ENCODE results near the gene NRXN3. TPM values are rescaled to one million over a fixed set of nuclear protein-coding genes. Genes with fewer than 3 reads are reported as not detected.
"Not testable (repeated sequence)": the region's sequence is repeated elsewhere in the genome, so short reads cannot be mapped to it uniquely, and the experiment has no call there.

Gene NRXN3
- polyA plus RNA-seq, 5 donors: 1.3 to 1.9 (median 1.4) TPM

DNA sequence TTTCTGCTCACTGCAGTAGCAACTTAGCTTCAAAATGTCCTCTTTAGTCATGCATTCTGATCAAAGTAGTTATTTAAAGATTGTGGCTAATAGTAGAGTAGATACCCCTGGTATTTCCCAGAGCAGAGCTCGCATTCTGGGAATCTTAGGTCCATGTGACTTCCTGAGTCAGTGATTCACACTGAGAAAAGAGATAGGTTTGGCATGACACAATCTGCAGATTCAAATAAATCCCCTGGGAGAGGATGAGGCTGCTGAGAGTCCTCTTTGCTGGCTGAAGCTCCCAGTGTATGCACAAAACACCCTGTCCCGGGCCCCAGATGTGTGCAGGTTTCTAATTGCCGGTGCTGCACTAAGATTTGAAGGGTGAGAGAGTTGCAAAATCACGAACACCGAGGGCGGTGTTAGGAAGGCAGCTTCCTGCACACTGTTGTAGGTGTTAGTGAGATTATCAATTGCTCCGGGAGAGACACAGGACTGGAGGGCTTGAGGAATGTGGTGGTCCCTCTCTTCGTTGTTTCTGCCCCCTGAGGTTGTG, 233.2 kb downstream of the NRXN3 start:
- DNase-seq: no peak

DNA sequence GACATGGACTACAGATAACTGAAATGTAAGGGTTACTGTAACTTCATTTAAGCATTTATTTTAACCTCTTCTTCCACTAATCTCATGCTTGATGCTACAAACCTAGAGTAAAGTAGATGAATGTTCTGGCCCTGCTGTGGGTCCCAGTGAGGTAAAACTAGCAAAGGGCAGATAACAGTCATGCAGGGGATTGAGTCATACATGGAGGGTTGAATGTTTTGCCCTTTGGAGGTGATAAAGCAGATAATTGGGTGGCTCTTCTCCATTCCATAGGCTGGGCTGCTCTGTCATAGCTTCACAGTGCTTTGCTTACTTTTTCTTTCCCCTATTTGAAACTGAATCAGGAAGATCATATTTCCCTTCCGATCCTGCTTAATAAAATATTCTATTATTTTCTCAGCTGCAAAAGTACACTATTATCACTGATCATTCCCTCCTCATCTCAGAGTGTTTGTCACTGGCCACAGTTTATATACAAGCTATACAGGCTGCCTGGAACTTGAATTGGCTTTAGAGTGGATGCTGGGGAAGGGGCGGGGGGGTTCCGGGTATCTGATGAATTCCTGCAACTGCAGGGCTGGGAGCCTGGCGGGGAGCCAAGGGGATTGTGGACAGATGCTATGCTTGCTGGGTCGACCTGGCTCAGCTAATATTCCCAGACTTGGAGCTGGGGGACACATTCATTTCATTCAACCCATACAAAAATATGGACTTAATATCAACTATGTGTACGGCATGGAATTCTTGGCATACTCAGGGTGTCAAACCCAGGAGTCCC, 235.1 kb downstream of the NRXN3 start:
- no peak for DNase-seq

DNA sequence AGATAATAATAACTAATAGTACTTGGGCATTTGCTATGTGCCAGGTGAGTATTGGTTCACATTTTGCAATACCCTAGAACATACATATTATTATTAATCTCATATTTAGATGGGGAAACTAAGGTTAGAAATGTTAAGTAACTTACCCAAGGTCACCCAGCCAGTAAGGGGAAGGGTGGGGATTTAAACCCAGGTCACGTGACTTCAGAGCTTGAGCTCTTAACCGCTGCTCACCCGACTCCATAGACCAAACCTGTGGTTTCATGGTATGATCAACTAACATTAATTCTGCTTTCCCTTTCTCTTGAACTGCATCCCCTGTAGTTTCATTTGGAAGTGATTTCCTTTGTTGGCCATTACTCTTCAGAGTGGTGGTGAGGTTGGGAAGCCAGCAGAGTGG, 242.3 kb downstream of the NRXN3 start:
- DNase-seq: no peak

DNA sequence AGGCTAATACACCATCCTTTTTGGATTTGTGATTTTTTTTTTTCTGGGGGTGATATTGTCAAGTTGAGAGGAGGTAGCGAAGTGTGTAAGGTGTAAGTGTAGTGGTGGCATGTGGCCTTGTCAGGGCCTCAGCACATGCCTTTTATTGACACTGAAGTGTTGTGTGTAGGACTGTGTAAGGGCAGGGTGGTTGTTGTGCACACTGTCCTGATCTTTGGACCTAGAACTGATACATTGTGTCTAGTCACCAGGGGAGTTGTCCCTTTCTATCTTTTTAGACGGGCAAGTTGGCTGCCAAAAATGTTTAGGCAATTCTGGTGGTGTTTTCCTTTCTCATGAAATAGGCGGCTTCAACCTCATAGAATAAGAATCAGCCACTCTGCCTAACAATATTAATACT, 244.0 kb downstream of the NRXN3 start:
- no peak for DNase-seq

DNA sequence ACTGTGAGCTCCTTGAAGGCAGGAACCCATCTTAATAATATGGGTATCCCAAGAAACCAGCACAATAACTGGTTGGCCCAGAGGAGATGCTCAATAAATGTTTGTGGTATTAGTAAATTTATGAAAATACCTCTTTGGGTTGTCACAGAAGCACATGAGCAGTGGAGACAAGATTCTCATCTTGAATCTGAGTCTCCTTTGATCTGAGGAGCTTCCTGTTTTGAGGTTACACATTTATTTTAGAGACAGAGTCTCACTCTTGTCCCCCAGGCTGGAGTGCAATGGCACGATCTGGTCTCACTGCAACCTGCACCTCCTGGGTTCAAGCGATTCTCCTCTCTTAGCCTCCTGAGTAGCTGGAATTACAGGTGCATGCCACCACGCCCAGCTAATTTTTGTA, 247.4 kb downstream of the NRXN3 start:
- no peak for DNase-seq

DNA sequence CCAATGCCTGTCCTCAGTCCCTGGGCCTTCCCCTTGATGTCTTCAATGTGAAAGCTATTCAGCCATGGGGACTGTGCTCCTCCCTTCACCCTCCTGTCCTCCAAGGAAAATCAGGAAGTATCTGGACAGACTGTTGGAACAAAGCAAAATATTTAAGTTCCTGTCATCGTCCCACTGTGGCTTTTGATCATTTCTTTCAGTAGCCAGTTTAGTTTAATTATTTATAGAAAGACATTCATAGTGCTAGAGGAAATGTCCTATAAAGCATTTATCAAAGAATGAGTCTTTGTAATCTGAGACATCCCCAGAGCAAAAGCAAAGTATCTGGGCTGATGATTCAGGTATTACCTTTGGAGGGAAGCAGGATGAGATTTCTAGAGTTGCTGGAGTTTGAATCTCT, 254.1 kb downstream of the NRXN3 start:
- no peak for DNase-seq

DNA sequence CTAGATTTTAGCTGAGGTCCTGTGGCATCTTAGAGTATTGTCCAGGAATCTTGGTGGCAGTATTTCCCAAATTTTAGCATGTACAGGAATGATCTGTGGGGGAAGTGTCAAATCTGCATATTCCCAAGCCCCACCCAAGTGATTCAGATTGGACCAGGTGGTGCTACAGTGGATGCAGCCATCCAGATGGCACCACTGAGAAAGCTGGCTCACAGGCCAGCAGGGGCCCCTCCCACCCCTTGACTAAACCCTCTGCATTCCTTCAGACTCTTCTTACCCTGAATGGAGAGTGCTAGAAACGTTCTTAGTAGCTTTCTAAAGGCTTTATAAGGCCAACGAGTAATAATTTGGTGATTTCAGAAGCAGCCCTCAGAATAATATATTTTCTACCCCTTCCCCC, 255.2 kb downstream of the NRXN3 start:
- no peak for DNase-seq

DNA sequence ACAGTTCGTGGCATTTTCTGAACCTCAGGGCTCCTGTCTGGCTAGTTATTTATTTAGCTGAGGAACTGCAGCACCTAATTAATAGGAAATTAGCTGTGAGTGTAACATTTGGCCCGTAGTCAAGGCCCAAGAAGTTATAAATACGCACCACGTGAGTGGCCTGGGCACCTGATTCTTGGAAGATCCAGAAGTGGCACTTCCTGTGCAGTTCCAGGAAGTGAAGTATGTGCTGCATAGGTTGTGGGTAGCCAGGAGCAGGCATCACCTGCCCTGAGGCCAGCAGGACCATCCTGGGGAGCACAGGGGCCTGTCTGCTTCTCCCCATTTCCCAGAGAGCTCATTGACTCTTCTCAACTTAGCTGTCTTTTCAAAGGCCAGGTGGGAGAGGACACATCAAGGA, 255.6 kb downstream of the NRXN3 start:
- DNase-seq: no peak

DNA sequence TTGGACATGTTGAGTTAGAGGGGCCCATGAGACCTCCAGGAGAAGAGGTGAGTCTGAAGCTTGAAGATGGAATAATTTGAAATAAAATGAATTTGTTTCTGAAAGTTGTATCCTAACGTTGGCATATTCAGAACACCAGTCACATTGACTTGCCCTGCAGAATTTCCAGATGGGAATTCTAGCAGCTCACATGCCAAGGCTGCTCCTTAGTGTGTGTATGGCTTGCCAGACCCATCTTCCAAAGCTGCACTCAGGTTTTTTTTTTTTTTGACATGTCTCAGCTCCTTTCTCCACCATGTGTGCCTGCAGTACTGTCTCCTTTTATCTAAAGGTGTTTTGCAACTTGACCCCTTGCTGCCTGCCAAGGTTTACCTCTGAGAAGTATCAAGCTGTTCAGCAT, 261.9 kb downstream of the NRXN3 start:
- DNase-seq: no peak

DNA sequence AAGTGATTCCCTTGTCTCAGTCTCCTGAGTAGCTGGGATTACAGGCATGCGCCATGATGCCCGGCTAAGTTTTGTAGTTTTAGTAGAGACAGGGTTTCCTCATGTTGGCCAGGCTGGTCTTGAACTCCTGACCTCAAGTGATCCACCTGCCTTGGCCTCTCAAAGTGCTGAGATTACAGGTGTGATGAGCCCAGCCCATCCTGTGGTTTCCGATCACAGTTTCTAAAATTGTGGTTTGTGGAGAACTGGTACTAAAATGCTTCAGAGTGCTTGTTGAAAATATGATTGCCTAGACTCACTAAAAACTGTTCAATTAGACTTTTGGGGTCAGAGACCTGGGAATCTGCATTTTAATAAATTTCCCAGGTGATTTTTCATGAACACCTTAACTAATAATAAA, 267.3 kb downstream of the NRXN3 start:
- not testable (repeated sequence) for DNase-seq

DNA sequence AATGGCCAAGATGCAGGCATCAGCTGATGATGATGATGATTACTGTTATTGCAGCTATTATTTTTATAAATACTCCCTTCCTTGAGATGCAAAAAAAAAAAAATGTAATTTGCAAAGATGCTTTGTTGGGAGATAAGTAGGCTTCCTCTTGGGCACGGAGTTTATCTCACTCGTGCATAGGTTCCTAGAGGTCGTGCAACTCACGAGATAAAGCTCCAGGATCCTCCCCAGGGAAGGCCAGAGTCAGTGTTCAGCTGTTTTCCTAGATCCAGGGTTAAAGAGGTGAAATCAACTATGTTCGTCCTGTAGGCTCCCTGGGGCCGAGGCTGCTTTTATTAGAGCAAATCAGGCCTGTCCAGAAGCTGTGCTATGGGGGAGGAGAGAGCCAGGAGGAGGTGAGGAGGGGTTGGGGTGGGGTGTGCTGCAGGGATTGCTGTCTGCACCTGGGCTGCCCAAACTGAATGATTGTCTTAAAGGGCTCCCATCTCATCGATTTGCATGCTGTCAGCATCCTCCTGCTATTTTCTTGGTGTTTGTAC, 270.3 kb downstream of the NRXN3 start:
- DNase-seq: no peak

DNA sequence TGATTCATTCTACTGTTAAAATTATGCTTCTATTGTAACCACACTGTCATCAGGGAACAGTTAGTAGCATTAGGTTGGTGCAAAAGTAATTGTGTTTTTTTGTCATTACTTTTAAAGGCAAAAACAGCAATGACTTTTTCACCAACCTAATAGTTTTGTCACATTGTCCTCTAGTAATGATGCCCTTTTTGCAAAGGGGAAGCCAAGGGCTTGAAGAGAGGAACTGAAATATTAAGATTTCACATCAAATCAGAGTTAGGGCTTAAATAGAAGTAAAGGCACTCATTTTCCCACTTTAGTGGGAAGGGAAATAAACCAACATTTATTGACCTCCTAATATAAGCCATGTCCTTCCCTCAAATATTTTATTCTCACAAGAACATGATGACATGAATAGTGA, 273.7 kb downstream of the NRXN3 start:
- DNase-seq: no peak

DNA sequence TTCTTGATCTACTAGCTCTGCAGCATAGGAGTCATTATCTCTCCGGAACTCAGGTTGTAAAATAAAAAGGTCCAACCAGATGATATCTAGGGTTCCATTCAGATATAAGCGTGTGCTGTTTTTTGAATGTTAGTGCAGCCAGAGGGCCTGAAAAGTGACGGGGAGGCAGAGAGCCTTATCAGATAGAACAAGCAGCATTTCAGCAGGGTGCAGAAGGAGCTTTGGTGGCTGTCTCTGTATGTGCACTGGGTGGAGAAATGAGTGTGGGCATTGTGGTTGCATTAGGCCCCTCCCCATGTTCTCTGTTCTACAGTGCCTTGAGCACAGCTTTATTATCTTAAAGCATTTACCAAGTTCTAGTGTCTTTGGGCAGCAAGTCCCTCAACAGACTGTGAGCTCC, 275.1 kb downstream of the NRXN3 start:
- no peak for DNase-seq

DNA sequence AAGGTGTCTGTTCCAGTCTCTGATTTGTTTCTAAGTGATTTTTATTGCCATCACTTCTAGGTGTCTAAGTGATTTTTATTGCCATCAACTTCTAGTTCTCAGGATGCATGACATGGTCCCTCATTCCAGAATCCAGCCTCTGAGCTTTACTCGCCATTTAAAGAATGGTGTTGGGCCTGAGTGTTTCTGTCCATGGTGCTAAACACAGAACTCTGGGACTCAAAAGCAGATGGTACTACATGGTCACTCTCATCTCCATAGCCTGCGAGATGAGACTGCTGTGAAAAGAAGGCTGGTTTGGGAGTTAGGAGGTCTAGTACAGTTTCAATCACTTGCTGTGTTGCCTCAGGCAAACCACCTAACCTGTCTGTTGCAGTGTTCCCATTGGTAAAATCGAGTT, 276.6 kb downstream of the NRXN3 start:
- peak in 1 of 2 donors; percentile 10 for DNase-seq

DNA sequence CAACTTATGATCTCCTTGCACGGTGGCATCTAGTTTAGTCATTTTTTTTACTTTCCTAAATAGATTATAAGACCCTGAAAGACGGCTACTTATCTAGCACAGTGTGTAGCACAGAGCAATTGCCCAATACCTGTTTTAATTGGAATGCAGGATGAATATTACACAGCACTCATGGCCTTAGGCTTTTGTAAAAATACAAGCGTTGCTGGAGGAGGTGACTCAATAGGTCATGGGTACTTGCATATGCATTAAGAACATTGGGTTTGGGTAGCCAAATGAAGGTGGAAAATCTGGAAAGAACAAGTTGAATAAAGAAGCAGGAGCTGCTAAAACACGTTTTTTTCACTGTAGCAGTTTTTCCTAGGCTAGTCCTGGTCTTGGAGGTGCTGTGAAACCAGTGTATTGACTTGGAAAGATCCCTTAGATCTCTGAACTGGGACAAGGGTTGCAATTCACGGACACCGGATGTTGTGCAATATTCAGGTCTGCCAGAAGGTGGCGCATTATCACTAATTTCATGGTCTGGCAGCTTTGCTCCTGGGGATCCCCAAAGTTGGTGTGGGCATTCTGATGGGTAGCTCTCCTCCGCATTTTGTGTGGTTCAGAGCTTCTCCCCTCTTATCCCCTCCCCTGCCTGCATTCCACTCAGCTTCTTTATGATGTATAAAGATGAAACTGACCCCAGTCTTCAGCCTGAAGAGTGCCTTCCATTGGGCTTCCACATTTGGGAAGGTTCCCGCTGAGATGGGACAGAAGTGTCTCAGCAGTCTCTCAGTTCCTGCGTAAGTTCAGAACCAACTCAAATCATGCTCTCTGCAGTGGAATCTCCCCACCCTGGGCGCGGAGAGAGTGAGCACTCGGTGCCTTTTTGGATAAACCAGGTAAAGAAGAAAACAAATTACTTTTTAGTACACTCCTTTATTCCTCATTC, 278.3 kb downstream of the NRXN3 start:
- DNase-seq: no peak

DNA sequence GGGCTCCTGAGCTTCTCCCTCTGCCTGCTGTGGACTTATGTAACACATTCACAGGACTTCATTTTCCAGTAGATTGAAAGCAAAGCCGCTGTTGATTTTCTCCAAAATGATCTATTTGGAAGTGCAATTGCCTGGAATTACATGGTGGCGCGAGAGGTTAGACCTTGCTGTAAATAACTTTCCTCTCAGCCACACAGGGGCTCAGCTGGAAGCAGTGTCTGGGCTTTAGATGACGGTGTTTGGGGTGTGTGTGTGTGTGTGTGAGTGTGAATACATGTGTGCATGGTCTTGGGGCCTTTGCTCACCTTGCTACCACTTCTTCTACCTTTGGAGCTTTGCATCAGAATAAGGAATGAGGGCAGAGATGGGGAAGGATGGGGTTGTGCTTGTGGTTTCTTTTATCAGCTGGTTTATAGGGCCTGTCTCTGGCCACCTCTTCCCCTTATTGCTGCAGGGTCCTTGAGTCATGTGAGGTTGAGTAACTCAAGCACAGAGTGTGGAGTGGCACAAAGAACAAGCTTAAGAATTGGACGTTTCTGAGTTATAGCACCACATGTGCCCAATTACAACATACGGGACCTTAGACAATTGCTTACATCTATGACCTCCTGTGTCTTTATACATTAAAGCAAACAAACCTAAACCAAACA, 280.6 kb downstream of the NRXN3 start:
- no peak for DNase-seq

DNA sequence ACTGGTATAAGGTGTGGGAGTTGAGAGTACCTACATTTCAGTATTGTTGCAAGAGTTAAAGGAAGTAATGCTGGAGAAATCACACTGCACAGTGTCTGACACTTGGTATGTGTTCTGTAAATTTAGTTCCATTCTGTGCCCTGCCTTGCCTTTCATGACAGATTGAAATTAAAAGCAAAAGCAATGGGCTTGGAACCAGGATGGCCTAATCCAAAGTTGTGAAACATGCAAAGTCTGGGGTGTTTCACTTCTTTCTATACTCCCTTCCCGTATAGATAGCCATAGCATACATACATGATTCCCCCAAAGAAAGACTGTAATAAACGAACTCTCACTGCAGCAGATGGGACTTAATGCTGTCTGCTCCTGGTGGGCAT, 281.1 kb downstream of the NRXN3 start:
- no peak for DNase-seq

DNA sequence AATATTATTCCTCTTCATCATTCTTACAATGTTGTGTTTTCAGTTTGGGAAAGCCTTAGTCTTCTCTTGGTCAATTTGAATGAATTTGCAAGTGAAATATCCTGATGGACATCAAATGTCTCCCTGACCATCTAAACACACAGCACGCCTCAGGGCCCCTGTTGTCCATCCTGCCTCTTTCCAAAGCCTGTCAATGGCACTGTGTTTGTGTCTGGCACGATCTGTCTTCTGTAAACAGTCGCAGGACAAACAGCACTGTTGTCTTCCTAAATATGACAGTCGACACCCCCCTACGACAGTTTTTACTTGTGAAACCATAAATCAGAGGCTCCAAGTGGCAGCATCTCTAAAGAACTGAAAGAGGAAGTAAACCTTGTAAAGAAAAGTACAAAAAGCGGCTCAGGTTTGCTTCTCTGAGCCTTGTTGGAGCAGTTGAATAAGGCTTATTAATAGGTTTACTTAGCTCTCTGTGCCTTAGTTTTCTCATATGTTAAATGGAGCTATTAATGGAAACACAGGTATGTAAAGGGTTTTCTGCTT, 285.8 kb downstream of the NRXN3 start:
- DNase-seq: no peak

DNA sequence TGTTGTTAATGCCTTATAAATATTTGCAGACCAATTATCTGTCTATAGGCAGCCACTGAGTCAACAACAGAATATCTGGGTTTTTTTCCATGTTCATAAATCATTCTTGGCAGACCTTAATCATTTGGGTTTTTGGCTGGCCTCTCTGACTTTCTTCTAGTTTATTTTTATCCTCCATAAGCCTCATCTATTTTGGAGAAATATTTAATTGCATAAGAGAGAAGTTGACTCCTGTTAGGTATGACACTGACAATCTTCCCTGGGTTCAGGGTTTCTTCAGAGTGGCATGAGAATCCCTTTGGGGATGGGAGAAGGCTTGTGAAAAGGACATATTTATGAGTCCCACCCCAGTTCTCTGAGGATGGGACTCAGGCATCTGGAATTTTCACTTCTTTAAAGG, 299.8 kb downstream of the NRXN3 start:
- no peak for DNase-seq

DNA sequence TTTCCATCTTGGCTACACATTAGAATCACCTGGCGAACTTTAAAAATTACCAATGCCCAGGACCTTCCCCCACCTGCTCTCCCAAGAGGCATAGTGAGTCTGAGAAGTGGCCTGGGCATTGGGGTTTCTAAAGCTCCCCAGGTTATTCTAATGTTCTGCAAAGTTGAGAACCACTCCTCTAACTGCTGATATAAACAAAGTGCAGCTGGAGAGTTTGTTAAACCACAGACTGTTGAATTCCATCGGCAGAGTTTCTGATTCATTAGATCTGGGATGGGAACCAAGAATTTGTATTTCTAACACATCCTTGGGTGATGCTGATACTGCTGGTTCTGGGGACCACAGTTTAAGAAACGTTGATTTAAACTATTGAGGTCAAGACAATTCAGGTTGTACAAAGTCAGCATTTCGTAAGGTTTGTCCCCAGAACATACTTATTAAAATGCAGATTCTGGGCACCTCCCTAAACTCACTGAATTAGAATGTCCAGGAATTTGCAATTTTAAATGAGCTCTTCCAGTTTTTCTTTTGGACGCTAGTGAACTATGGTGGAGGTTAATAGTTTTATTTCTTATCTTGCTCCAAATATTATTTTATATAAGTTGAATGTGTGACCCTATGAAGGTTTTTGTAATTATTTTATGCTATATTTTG, 309.1 kb downstream of the NRXN3 start:
- DNase-seq: no peak

DNA sequence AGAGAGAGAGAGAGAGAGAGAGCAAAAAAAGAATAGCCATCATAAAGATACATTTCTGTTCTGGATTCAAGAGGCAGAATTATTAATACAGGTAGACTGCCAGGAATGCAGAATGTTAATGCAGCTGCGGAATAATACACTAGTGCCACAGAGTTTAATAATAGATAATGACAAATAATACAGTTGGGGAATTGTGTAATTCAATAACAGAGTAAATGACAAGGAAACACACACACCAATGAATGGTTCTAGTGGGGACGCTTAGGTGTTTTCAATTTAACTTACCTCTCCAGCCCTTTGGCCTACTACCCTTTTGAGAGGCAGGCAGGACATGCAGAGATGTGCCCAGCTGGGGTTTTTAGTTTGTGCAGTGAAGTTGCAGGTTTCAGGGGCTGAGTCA, 313.9 kb downstream of the NRXN3 start:
- DNase-seq: no peak

Data from right lung (tissue), 5 donors.